ENCODE data around the gene GALP.

GRCh38 chr19:56174550-56174949, 1.3 kb upstream of the GALP start:
- TF ChIP-seq CTCF (IDR thresholded peaks at IDR 0.05) (no peak), EP300 (IDR thresholded peaks at IDR 0.05) (no peak), POLR2A (IDR thresholded peaks at IDR 0.05) (no peak), POLR2AphosphoS5 (IDR thresholded peaks at IDR 0.05) (no peak)
